ENCODE data around the gene SCYL1.
"Not testable (repeated sequence)": the region's sequence is repeated elsewhere in the genome, so short reads cannot be mapped to it uniquely, and the experiment has no call there.

Gene SCYL1

GRCh38 chr11:65559951-65560537 lies 35.2 kb downstream of the SCYL1 start:
- TF ChIP-seq CTCF (IDR thresholded peaks at IDR 0.05; ENCODE audit: low read depth, low read length, missing control alignments): no peak
- no peak for DNase-seq (ENCODE audit: low read depth)
- in situ Hi-C loops (cut with HindIII; ENCODE audit: low sequenced_read_pairs): no loop called here
- no peak overlapping the region for H3K4me3 ChIP-seq (ENCODE audit: low read depth, low read length)

- TF ChIP-seq CTCF (IDR thresholded peaks at IDR 0.05; ENCODE audit: low read depth, low read length, missing control alignments): no peak
- in situ Hi-C loops (cut with HindIII; ENCODE audit: low sequenced_read_pairs): no loop called here
- H3K4me3 ChIP-seq (ENCODE audit: low read depth, low read length): no peak overlapping the region
- DNase-seq (ENCODE audit: low read depth): no peak
Measured at GRCh38 chr11:65560555-65561418, 35.9 kb downstream of the SCYL1 start.

DNA sequence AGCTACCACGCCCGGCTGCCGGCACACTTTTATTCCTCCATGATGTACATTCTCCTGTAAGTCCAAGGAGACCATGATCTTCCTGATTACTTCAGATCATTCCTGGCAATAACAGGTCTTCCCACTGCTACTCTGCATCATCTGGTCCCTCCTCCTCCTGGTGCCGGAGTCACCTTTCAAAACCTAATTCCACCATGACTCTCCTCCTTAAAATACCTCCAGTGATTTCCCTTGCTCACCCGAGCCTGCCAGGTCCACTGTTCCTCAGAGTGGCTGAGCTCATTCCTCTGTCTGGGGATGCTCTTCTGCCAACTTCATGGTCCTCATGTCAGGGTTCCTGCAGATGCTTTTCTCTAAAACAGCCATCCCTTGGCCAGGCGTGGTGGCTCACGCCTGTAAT lies 37.1 kb downstream of the SCYL1 start:
- no peak for TF ChIP-seq CTCF (IDR thresholded peaks at IDR 0.05; ENCODE audit: low read depth, low read length, missing control alignments)
- in situ Hi-C loops (cut with HindIII; ENCODE audit: low sequenced_read_pairs): no loop called here
- no peak overlapping the region for H3K4me3 ChIP-seq (ENCODE audit: low read depth, low read length)
- no peak for DNase-seq (ENCODE audit: low read depth)

GRCh38 chr11:65562788-65563187 lies 37.9 kb downstream of the SCYL1 start:
- TF ChIP-seq CTCF (IDR thresholded peaks at IDR 0.05; ENCODE audit: low read depth, low read length, missing control alignments): no peak
- in situ Hi-C loops (cut with HindIII; ENCODE audit: low sequenced_read_pairs): no loop called here
- DNase-seq (ENCODE audit: low read depth): no peak
- H3K4me3 ChIP-seq (ENCODE audit: low read depth, low read length): no peak overlapping the region

GRCh38 chr11:65563601-65564000 lies 38.7 kb downstream of the SCYL1 start:
- no peak for DNase-seq (ENCODE audit: low read depth)
- TF ChIP-seq CTCF (IDR thresholded peaks at IDR 0.05; ENCODE audit: low read depth, low read length, missing control alignments): no peak
- in situ Hi-C loops (cut with HindIII; ENCODE audit: low sequenced_read_pairs): no loop called here
- no peak overlapping the region for H3K4me3 ChIP-seq (ENCODE audit: low read depth, low read length)

DNA sequence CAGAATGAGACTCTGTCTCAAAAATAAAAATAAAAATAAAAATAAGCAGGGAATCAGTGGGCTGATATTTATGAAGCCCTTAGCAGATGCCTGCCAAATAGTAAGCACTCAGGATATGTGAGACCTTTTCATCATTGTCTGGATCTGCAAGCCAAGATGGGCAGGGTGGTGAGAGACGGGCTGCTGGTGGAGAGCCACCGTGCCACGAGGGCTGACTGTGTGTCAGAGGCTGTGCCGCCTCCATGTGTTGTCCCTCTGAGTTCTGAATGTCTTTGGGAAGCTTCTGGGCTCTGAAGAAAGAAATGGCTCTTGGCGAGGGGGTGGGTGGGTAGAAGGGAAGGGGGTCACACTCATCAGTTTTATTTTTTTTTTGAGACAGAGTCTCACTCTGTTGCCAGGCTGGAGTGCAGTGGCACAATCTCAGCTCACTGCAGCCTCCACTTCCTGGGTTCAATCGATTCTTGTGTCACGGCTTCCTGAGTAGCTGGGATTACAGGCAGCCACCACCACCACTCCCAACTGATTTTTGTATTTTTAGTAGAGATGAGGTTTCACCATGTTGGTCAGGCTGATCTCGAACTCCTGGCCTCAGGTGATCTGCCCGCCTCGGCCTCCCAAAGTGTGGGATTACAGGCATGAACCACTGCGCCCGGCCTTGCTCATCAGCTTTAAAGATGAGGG lies 40.1 kb downstream of the SCYL1 start:
- H3K4me3 ChIP-seq (ENCODE audit: low read depth, low read length); in situ Hi-C loops (cut with HindIII; ENCODE audit: low sequenced_read_pairs); DNase-seq (ENCODE audit: low read depth): not testable (repeated sequence)

Data from astrocyte of the cerebellum (primary cell).